HG03432 (cell line): Measurements from ENCODE around the gene CHKB.

Experiments
- ATAC-seq: cut with Tn5 transposase; IDR thresholded peaks from one replicate; pipeline ENCODE4 v1.9.1; 2021; ENCODE audit warnings: mild to moderate bottlenecking, moderate library complexity; ENCODE audit not compliant: unreplicated experiment

Gene CHKB

GRCh38 chr22:50575426-50575941 is 7.2 kb downstream of the CHKB start:
- no peak for ATAC-seq

DNA sequence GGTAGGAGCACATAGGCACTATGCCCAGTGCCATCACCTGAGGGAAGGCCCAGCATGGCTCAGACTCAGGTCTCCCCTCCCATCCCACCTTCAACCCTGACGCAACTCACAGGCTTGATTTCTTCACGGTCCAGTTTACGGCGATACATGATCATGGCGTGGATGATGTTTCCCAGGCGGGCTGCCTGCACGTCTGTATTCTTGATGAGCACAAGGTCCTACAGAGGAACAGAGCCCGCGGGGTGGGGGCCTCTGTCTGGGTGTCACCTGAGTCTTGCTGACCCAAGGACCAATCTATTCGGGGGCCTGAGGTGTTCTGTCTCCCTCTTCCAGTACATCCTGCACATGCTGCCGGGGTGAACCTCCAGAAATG is 8.3 kb downstream of the CHKB start:
- no peak for ATAC-seq

GRCh38 chr22:50573491-50574382 is 8.9 kb downstream of the CHKB start:
- no peak for ATAC-seq

- ATAC-seq = no peak
Observed at GRCh38 chr22:50572965-50573364, 9.7 kb downstream of the CHKB start.

GRCh38 chr22:50571264-50572175 is 11.1 kb downstream of the CHKB start:
- no peak for ATAC-seq

DNA sequence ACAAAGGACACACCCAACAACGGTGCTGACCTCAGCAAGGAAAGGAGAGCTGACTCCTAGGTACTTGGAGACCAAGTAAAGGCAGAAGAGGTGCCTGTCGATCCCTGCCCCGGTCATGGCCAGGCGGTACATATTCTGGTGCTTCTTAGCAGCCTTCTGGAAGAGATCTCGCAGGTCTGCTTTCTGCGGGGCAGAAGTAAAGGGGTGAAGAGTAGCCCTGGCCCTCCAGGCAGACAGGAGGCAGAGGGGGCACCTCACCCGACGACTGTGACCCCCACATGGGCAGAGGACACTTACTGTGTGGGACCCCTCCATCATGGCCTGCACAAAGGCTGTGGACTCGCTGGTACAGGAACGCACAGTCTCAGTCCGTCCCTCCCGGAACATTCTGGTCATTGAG is 11.8 kb downstream of the CHKB start:
- ATAC-seq = no peak

GRCh38 chr22:50569896-50570535 is 12.6 kb downstream of the CHKB start:
- ATAC-seq = no peak

- no peak for ATAC-seq
Observed at GRCh38 chr22:50569041-50569459, 13.6 kb downstream of the CHKB start.

GRCh38 chr22:50568626-50569025 is 14.0 kb downstream of the CHKB start:
- no peak for ATAC-seq

GRCh38 chr22:50567721-50568252 is 14.9 kb downstream of the CHKB start:
- no peak for ATAC-seq

DNA sequence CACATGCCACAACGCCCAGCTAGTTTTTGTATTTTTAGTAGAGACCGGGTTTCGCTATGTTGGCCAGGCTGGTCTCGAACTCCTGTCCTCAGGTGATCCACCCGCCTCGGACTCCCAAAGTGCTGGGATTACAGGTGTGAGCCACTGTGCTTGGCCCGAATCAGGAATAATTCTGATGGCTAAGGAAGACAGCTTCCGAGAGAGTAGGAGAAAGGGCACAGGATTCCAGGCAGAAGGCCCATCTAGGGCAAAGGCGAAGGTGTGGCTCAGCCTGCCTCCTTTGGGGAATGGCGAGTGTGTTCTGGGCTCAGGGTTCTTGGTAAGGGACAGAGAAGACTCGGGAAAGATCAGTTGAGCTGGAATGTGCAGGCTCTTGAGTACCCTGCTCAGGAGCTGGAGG is 18.4 kb downstream of the CHKB start:
- ATAC-seq = no peak

- no peak for ATAC-seq
Observed at GRCh38 chr22:50563413-50564160, 19.1 kb downstream of the CHKB start.

DNA sequence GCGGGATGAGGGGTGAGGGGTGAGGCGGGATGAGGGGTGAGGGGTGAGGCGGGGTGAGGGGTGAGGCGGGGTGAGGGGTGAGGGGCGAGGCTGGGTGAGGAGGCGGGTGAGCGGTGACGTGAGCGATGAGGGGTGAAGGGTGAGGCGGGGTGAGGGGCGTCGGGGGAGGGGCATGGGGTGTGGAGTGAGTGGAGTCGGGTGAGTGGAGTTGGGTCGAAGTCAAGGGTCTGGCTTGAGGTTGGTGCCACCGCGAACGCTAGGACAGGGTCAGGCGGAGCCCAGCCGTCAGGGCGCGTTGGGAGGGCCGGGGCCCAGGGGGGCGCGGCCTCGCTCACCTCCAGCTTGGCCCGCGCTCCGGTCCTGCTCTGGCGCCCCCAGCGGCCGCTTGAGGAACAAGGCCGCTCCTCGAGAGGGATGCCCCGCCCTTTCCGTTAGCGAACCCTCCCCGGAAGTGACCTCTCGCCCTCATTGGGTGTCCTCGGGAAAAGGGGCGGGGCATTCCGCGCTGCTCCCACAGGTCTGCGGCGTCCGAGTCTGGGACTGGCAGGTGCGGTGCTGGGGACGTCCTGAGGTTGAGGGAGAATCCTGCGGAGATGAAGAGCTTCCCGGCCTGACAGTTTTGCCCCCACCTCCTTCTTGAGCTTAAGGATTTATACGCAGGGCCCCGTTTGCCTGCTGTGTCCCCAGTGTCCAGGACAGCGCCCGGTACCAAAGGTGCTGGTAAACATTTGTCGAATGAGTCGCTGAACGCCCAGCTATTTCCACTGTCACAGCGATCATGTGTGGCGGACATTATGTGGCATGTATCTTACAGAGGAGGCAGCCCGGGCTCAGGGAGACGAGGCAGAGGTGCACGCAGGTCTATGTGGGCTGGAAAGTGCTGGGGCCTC is 19.9 kb downstream of the CHKB start, which contains the start of gene SYCE3:
TSS of gene SYCE3 (minus strand) at position 397 of the 890 bp plus-strand sequence. CDS start 6,514 bp downstream, outside the sequence.
- peak; percentile 94 for ATAC-seq

DNA sequence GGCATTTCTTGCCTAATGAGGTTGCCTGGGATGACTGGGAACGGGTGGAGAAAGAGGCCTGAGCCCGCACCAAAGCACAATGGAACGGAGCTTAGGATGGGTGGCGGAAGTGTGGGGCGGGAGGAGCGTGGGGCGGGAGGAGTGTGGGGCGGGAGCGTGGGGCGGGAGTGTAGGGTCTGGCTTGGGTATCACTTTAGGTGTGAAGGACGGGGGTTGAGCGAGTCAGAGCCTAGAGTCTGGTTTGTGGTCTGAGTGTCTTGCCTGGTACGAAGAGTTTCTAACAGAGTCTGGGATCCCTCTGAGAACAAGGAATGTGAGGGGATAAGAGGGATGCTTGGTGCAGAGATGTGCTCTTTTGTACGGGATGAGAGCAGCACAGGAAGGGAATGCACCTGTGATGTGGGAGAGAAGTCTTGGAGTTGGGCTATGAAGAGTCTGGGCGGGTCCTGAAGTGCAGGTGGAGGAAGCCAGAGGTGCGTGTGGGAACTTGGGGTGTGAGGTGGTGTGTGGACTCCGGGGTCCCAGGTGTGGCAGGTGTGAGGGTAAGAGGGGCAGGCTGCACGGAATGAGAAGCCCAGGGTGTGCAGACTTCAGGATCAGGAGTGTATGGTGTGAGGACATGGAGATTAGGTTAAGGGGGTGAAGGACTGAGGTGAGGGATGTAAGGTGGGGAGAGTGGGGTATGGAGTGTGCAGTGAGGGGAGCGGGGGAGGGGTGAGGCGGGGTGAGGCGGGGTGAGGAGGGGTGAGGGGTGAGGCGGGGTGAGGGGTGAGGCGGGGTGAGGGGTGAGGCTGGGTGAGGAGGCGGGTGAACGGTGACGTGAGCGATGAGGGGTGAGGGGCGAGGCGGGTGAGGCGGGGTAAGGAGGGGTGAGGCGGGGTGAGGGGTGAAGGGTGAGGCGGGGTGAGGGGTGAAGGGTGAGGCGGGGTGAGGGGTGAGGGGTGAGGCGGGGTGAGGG is 21.0 kb downstream of the CHKB start:
- ATAC-seq = no peak

GRCh38 chr22:50560034-50560433 is 22.6 kb downstream of the CHKB start:
- ATAC-seq = no peak

GRCh38 chr22:50556703-50557102 is 25.9 kb downstream of the CHKB start:
- ATAC-seq = no peak

GRCh38 chr22:50553310-50553709 is 29.3 kb downstream of the CHKB start:
- ATAC-seq = no peak
